OCI-LY7 (cell line): ENCODE results near the gene HNMT. TPM values are rescaled to one million over a fixed set of nuclear protein-coding genes. Genes with fewer than 3 reads are reported as not detected.

Experiments
- BruUV-seq: library from RNA; stranded (reverse); fragments of 400-500 nt; replicated peaks from 2 replicates; lab custom pipeline; 2021; lab: Mats Ljungman, UMichigan
- CTCF ChIA-PET: fragments of 300-600 bp; sonication (Branson Sonifier 250); formaldehyde crosslinking; loops from one replicate; lab custom pipeline; 2022; ENCODE audit warnings: antibody characterized with exemption; ENCODE audit not compliant: unreplicated experiment; lab: Charles Lee
- POLR2A ChIA-PET: fragments of 300-600 bp; sonication (Branson Sonifier 250); formaldehyde crosslinking; loops from one replicate; lab custom pipeline; 2022; ENCODE audit warnings: antibody characterized with exemption; lab: Charles Lee
- DNase-seq: peaks from one replicate; pipeline ENCODE4 v3.0.0-alpha.2; 2015; ENCODE audit warnings: low spot score
- H2AFZ ChIP-seq: fragments of 200-600 bp; sonication (generic), shearing (Covaris generic); 2 replicates; pipeline ENCODE4 v1.6.1; 2014; ENCODE audit warnings: mild to moderate bottlenecking, antibody characterized with exemption, low read length, moderate library complexity
- H3K27ac ChIP-seq: fragments of 200-600 bp; sonication (generic); 2 replicates; pipeline ENCODE4 v1.5.1; 2014; ENCODE audit warnings: mixed run types, low read depth, mild to moderate bottlenecking, moderate library complexity, low read length, inconsistent platforms; ENCODE audit not compliant: poor library complexity, severe bottlenecking
- H3K36me3 ChIP-seq: fragments of 200-600 bp; sonication (generic); 2 replicates; pipeline ENCODE4 v1.6.1; 2014; ENCODE audit warnings: mild to moderate bottlenecking, antibody characterized with exemption, low read length, moderate library complexity, mixed read lengths; ENCODE audit not compliant: insufficient read depth
- H3K4me1 ChIP-seq: fragments of 200-600 bp; sonication (generic); 2 replicates; pipeline ENCODE4 v1.5.1; 2014; ENCODE audit warnings: mild to moderate bottlenecking, low read length; ENCODE audit not compliant: insufficient read depth, poor library complexity, severe bottlenecking
- H3K4me2 ChIP-seq: fragments of 200-600 bp; sonication (generic); 2 replicates; pipeline ENCODE4 v1.6.1; 2014; ENCODE audit warnings: mild to moderate bottlenecking, low read length
- H3K4me3 ChIP-seq: fragments of 200-600 bp; sonication (generic); 2 replicates; pipeline ENCODE4 v1.5.1; 2014; ENCODE audit warnings: mild to moderate bottlenecking, low read depth, low read length; ENCODE audit not compliant: poor library complexity, severe bottlenecking
- H3K79me2 ChIP-seq: fragments of 200-600 bp; sonication (generic); 2 replicates; pipeline ENCODE4 v1.6.1; 2016; ENCODE audit warnings: low read depth, mild to moderate bottlenecking, low read length, moderate library complexity, mixed read lengths; ENCODE audit not compliant: insufficient read depth
- H3K9me2 ChIP-seq: fragments of 200-600 bp; sonication (generic); 2 replicates; pipeline ENCODE4 v1.6.1; 2016; ENCODE audit warnings: mild to moderate bottlenecking, low read length, mixed read lengths; ENCODE audit not compliant: insufficient read depth
- H3K9me3 ChIP-seq: fragments of 200-600 bp; sonication (generic); 2 replicates; pipeline ENCODE4 v1.6.1; 2014; ENCODE audit warnings: mild to moderate bottlenecking, mixed run types, low read length, mixed read lengths
- H4K20me1 ChIP-seq: fragments of 200-600 bp; sonication (generic); 2 replicates; pipeline ENCODE4 v1.6.1; 2014; ENCODE audit warnings: mild to moderate bottlenecking, antibody characterized with exemption, low read length, moderate library complexity, mixed read lengths; ENCODE audit not compliant: insufficient read depth
- EZH2phosphoT487 ChIP-seq: fragments of 200-600 bp; sonication (generic); IDR thresholded peaks from 2 replicates; pipeline ENCODE4 v1.6.1; 2018; ENCODE audit warnings: low read depth, borderline replicate concordance, mild to moderate bottlenecking, mixed run types, antibody characterized with exemption, low read length, moderate library complexity, mixed read lengths
- intact Hi-C: fragments of 100-400 bp; cut with micrococcal nuclease; formaldehyde crosslinking; loops from one replicate; pipeline ENCODE4 v1.10.0; 2022; ENCODE audit not compliant: unreplicated experiment
- total RNA-seq, 2 experiments: library from RNA; depleted of rRNA in 1 of 2; stranded (reverse); fragments of >200 nt in 1 of 2; shearing (Covaris generic) in 1 of 2; gene quantifications; 2 replicates each; pipeline ENCODE4 v1.2.3, GENCODE V29; 2014 to 2022
- TF ChIP-seq, protein P1 (sequence below): fragments of 200-600 bp; sonication (generic); conservative IDR thresholded peaks from 2 replicates; pipeline ENCODE4 v1.5.1; 2014; ENCODE audit warnings: mild to moderate bottlenecking, antibody characterized with exemption, low read length, moderate library complexity, mixed read lengths

HNMT gene
- total RNA-seq, 2 experiments from 2014 or later = not detected

DNA sequence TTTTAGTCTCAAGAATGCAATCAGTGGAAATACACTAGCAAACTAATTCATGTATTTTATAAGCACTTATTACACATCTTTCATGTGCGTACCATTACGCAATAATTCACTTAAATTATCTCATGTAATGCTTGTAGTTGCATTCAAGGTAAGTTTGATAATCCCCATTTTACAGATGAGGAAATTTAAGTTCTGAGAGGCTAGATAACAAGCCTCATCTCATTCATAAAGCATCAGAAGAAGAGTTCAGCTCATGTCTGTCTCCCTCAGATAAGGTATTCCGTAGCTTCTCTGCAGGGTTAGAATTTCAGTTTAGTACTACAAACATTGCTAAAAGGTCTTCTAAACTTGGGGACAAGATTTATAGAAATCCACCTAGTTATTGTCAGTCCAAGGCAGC lies 47.8 kb downstream of the HNMT start:
- no peak for TF ChIP-seq EZH2phosphoT487
- TF ChIP-seq, protein P1, sequence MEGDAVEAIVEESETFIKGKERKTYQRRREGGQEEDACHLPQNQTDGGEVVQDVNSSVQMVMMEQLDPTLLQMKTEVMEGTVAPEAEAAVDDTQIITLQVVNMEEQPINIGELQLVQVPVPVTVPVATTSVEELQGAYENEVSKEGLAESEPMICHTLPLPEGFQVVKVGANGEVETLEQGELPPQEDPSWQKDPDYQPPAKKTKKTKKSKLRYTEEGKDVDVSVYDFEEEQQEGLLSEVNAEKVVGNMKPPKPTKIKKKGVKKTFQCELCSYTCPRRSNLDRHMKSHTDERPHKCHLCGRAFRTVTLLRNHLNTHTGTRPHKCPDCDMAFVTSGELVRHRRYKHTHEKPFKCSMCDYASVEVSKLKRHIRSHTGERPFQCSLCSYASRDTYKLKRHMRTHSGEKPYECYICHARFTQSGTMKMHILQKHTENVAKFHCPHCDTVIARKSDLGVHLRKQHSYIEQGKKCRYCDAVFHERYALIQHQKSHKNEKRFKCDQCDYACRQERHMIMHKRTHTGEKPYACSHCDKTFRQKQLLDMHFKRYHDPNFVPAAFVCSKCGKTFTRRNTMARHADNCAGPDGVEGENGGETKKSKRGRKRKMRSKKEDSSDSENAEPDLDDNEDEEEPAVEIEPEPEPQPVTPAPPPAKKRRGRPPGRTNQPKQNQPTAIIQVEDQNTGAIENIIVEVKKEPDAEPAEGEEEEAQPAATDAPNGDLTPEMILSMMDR = no peak
- H3K4me1 ChIP-seq = no peaks in the 10 kb centered on the region
- no peak for DNase-seq
- H3K27ac ChIP-seq = no peak overlapping the region
- intact Hi-C loops = no loop called here
- H2AFZ ChIP-seq = no peak overlapping the region
- H3K79me2 ChIP-seq = no peaks in the 10 kb centered on the region
- CTCF ChIA-PET = no interaction called here
- no peak overlapping the region for H3K4me2 ChIP-seq
- no peak overlapping the region for H3K4me3 ChIP-seq
- H4K20me1 ChIP-seq = no peaks in the 10 kb centered on the region
- POLR2A ChIA-PET = no interaction called here
- no peaks in the 10 kb centered on the region for H3K9me3 ChIP-seq
- H3K9me2 ChIP-seq = no peaks in the 10 kb centered on the region
- no peaks in the 10 kb centered on the region for H3K36me3 ChIP-seq
- no TSS peak for BruUV-seq

DNA sequence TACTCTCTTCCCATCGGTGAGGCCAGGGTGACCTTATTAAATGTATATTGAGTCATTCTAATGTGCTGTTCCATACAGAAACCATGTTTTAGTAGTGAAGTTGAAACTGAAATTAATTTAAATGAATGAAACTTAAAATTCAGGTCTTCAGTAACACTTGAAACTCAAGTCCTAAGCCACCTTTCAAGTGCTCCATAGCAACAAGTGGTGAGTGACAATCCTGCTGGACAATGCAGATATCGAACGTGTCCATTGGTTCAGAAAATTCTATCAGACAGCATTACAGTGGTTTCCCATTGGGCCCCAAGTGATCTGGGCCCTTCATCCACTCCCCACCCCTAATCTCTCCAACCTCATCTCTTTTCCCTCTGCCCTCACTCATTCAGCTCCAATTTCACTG lies 48.7 kb downstream of the HNMT start:
- intact Hi-C loops = no loop called here
- H3K9me2 ChIP-seq = no peaks in the 10 kb centered on the region
- no peak overlapping the region for H2AFZ ChIP-seq
- H3K4me1 ChIP-seq = no peaks in the 10 kb centered on the region
- no peaks in the 10 kb centered on the region for H4K20me1 ChIP-seq
- no peaks in the 10 kb centered on the region for H3K9me3 ChIP-seq
- CTCF ChIA-PET = no interaction called here
- H3K4me3 ChIP-seq = no peak overlapping the region
- no peak overlapping the region for H3K27ac ChIP-seq
- H3K36me3 ChIP-seq = no peaks in the 10 kb centered on the region
- BruUV-seq = no TSS peak
- H3K4me2 ChIP-seq = no peak overlapping the region
- no peaks in the 10 kb centered on the region for H3K79me2 ChIP-seq
- POLR2A ChIA-PET = no interaction called here
- TF ChIP-seq EZH2phosphoT487 = no peak
- TF ChIP-seq, protein P1 = no peak
- DNase-seq = no peak

DNA sequence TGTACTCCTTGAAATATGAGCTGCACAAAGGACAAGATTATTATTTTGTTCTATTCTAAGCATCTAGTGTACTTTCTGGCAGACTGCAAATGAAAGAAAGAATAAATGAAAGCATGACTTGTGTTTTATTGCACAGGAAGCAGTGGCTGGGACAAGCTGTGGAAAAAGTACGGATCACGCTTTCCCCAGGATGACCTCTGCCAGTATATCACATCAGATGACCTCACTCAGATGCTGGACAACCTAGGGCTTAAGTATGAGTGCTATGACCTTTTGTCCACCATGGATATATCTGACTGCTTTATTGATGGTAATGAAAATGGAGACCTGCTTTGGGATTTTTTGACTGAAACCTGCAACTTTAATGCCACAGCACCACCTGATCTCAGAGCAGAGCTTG lies 49.4 kb downstream of the HNMT start:
- Histone ChIP-seq H3K36me3 (no peaks in the 10 kb centered on the region), H3K4me1 (no peaks in the 10 kb centered on the region), H3K9me2 (no peaks in the 10 kb centered on the region), H3K27ac (no peak overlapping the region), H3K4me3 (no peak overlapping the region), H3K9me3 (no peaks in the 10 kb centered on the region), H4K20me1 (no peaks in the 10 kb centered on the region), H2AFZ (no peak overlapping the region), H3K79me2 (no peaks in the 10 kb centered on the region), H3K4me2 (no peak overlapping the region)
- ChIA-PET POLR2A (no interaction called here), CTCF (no interaction called here)
- TF ChIP-seq EZH2phosphoT487 = no peak
- TF ChIP-seq, protein P1 = no peak
- BruUV-seq = no TSS peak
- DNase-seq = no peak
- intact Hi-C loops = no loop called here
